DND-41 (cell line): ENCODE measurements around the gene USP34.

Experiments used
- ATAC-seq: fragments of 200-7000 bp; cut with Tn5 transposase; 3 replicates; pipeline ENCODE4 v1.9.1; 2021; ENCODE audit warnings: low read depth; ENCODE audit not compliant: insufficient read depth
- DNase-seq: peaks from one replicate; pipeline ENCODE4 v3.0.0-alpha.2; 2020
- H2AFZ ChIP-seq: 2 replicates; pipeline ENCODE4 v1.6.0; 2012; ENCODE audit warnings: low read depth, low read length
- H3K27ac ChIP-seq: 2 replicates; pipeline ENCODE4 v1.5.1; 2012; ENCODE audit warnings: low read length, inconsistent platforms
- H3K27me3 ChIP-seq: fragments of 200-600 bp; sonication (generic); 2 replicates; pipeline ENCODE4 v1.6.0; 2012; ENCODE audit warnings: low read length, mild to moderate bottlenecking, inconsistent platforms; ENCODE audit not compliant: insufficient read depth, poor library complexity
- H3K36me3 ChIP-seq: 2 replicates; pipeline ENCODE4 v1.5.1; 2012; ENCODE audit warnings: low read length, inconsistent platforms; ENCODE audit not compliant: insufficient read depth
- H3K4me1 ChIP-seq: 2 replicates; pipeline ENCODE4 v1.5.1; 2012; ENCODE audit warnings: mild to moderate bottlenecking, low read length; ENCODE audit not compliant: insufficient read depth
- H3K4me2 ChIP-seq: 2 replicates; pipeline ENCODE4 v1.6.0; 2012; ENCODE audit warnings: mild to moderate bottlenecking, moderate library complexity, low read length, inconsistent platforms; ENCODE audit not compliant: insufficient read depth
- H3K4me3 ChIP-seq, 2 experiments: fragments of 200-600 bp in 1 of 2; shearing (Covaris generic) in 1 of 2; 2 replicates each; pipeline ENCODE4 v1.5.1; 2012 to 2016; ENCODE audit warnings: inconsistent platforms in 2 of 2, low read length in 2 of 2, mild to moderate bottlenecking in 2 of 2, low read depth in 1 of 2, moderate library complexity in 1 of 2
- H3K79me2 ChIP-seq: 2 replicates; pipeline ENCODE4 v1.6.0; 2012; ENCODE audit warnings: low read length, inconsistent platforms; ENCODE audit not compliant: insufficient read depth
- H3K9ac ChIP-seq: 2 replicates; pipeline ENCODE4 v1.6.0; 2012; ENCODE audit warnings: low read depth, mild to moderate bottlenecking, inconsistent platforms, low read length, moderate library complexity
- H3K9me3 ChIP-seq: 2 replicates; pipeline ENCODE4 v1.5.1; 2012; ENCODE audit warnings: low read length, moderate library complexity, mild to moderate bottlenecking, inconsistent platforms; ENCODE audit not compliant: insufficient read depth, severe bottlenecking
- H4K20me1 ChIP-seq: 2 replicates; pipeline ENCODE4 v1.6.0; 2012; ENCODE audit warnings: low read length; ENCODE audit not compliant: insufficient read depth
- CTCF ChIP-seq: IDR thresholded peaks from 2 replicates; pipeline ENCODE4 v1.5.1; 2012; ENCODE audit warnings: borderline replicate concordance, low read length, moderate library complexity, mild to moderate bottlenecking; ENCODE audit not compliant: poor library complexity, severe bottlenecking; ENCODE audit errors: extremely low read depth
- EZH2 ChIP-seq: IDR thresholded peaks from 3 replicates; pipeline ENCODE4 v1.6.1; 2012; ENCODE audit warnings: borderline replicate concordance, low read depth, mild to moderate bottlenecking, moderate library complexity, low read length, inconsistent platforms; ENCODE audit not compliant: severe bottlenecking

Gene USP34

GRCh38 chr2:61272421-61273070 lies 198.3 kb downstream of the USP34 start:
- no peak overlapping the region for H3K4me2 ChIP-seq
- no peaks in the 10 kb centered on the region for H3K27me3 ChIP-seq
- H4K20me1 ChIP-seq: no peaks in the 10 kb centered on the region
- H2AFZ ChIP-seq: no peak overlapping the region
- no peaks in the 10 kb centered on the region for H3K4me1 ChIP-seq
- no peaks in the 10 kb centered on the region for H3K9me3 ChIP-seq
- TF ChIP-seq EZH2: no peak
- TF ChIP-seq CTCF: no peak
- ATAC-seq (no peak), DNase-seq (no peak)
- no peaks in the 10 kb centered on the region for H3K79me2 ChIP-seq
- no peak overlapping the region for H3K9ac ChIP-seq
- H3K4me3 ChIP-seq: no peak overlapping the region
- peaks cover 50% of the 10 kb centered on the region for H3K36me3 ChIP-seq
- no peak overlapping the region for H3K27ac ChIP-seq

GRCh38 chr2:61268249-61268648 lies 202.6 kb downstream of the USP34 start:
- no peak overlapping the region for H3K4me3 ChIP-seq
- H3K9me3 ChIP-seq: no peaks in the 10 kb centered on the region
- H3K9ac ChIP-seq: no peak overlapping the region

GRCh38 chr2:61266632-61267505 lies 204.0 kb downstream of the USP34 start:
- H4K20me1 ChIP-seq: no peaks in the 10 kb centered on the region
- no peak for ATAC-seq

More at GRCh38 chr2:61268249-61268648, 202.6 kb downstream of the USP34 start:
- no peak overlapping the region for H3K27ac ChIP-seq
- TF ChIP-seq CTCF (no peak), EZH2 (no peak)
- peaks cover 62% of the 10 kb centered on the region for H3K36me3 ChIP-seq
- H3K27me3 ChIP-seq: no peaks in the 10 kb centered on the region
- H3K4me1 ChIP-seq: no peaks in the 10 kb centered on the region
- no peak overlapping the region for H3K4me2 ChIP-seq
- no peak for ATAC-seq
- H4K20me1 ChIP-seq: no peaks in the 10 kb centered on the region
- H2AFZ ChIP-seq: no peak overlapping the region
- DNase-seq: no peak
- no peaks in the 10 kb centered on the region for H3K79me2 ChIP-seq

More at GRCh38 chr2:61266632-61267505, 204.0 kb downstream of the USP34 start:
- no peaks in the 10 kb centered on the region for H3K27me3 ChIP-seq
- H3K4me3 ChIP-seq: no peak overlapping the region
- H3K36me3 ChIP-seq: peaks cover 65% of the 10 kb centered on the region
- no peak overlapping the region for H3K27ac ChIP-seq
- no peak overlapping the region for H3K9ac ChIP-seq
- no peaks in the 10 kb centered on the region for H3K4me1 ChIP-seq
- DNase-seq: no peak
- H3K79me2 ChIP-seq: no peaks in the 10 kb centered on the region
- TF ChIP-seq EZH2 (no peak), CTCF (no peak)
- no peak overlapping the region for H2AFZ ChIP-seq
- H3K4me2 ChIP-seq: no peak overlapping the region
- no peaks in the 10 kb centered on the region for H3K9me3 ChIP-seq
